T-helper 17 cell (primary cell): Measurements from ENCODE around the gene AIP. TPM values are rescaled to one million over a fixed set of nuclear protein-coding genes. Genes with fewer than 3 reads are reported as not detected.
"Not testable (repeated sequence)": the region's sequence is repeated elsewhere in the genome, so short reads cannot be mapped to it uniquely, and the experiment has no call there.

Source experiments
- ATAC-seq: fragments of 150-1000 bp; cut with Tn5 transposase; 2 replicates; pipeline ENCODE4 v1.10.0; 2021; ENCODE audit warnings: mild to moderate bottlenecking, moderate library complexity
- DNase-seq, 3 donors: peaks; one replicate each; pipeline versions ENCODE4 v3.0.0 to v3.0.0-alpha.2; 2020 to 2021
- H3K9me3 ChIP-seq: one replicate; pipeline ENCODE4 v1.7.0; 2013; ENCODE audit warnings: low read length, mild to moderate bottlenecking; ENCODE audit not compliant: control insufficient read depth, poor library complexity, severe bottlenecking
- H3K27ac Mint-ChIP-seq: one replicate; pipeline ENCODE4 v1.8.0; 2022; ENCODE audit warnings: mild to moderate bottlenecking, moderate library complexity, mixed read lengths
- H3K27me3 Mint-ChIP-seq: one replicate; pipeline ENCODE4 v1.8.0; 2022; ENCODE audit warnings: mixed read lengths
- H3K36me3 Mint-ChIP-seq: one replicate; pipeline ENCODE4 v1.8.0; 2022; ENCODE audit warnings: low read depth, mixed read lengths
- H3K4me1 Mint-ChIP-seq: one replicate; pipeline ENCODE4 v1.8.0; 2022; ENCODE audit warnings: mild to moderate bottlenecking, mixed read lengths
- H3K4me3 Mint-ChIP-seq: one replicate; pipeline ENCODE4 v1.8.0; 2022; ENCODE audit warnings: mild to moderate bottlenecking, moderate library complexity, mixed read lengths
- total RNA-seq, 4 donors: library from RNA in 2 of 4; stranded (reverse) in 2 of 4; gene quantifications; one replicate each; pipeline ENCODE4 v1.2.3 and lab custom pipeline; 2022 to 2026

The AIP gene
- total RNA-seq, 2 donors from 2014 or later, result 98.3 to 109 TPM

DNA sequence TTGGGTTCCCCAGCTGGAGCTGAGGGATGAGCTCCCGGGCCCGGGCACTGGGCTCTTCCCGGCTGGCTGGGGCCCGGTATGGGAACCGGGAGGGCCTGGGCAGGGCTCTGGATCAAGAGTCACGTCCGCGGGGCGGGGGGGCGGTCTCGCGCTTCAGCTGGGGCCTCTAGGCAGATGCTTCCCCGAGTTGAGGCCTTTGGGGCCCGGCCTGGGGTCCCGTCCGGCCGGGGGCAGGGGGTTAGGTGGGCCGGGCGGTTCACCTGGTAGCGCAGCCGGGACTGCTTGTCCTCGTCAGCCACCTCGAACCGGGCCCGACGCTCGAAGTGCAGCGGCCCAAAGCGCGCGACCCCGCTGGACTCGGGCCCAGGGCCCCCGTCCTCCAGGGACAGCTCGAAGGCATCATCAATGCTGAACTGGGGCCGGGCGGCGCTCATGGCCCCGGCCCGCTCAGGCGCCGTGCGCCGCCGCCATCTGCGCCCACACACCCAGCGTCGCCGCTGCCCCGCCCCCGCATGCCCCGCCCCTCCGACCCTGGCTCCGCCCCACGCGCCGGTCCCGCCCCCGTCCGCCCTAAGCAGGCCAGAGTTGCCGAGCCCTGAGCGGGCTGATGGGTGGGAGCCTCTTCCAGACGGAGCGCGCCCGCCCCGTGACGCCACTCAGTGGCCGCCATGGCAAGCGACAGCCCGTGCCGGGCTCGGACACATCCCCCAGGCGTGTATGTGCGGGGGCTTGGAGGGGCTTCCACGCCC lies 13.9 kb upstream of the AIP start, which contains the start of gene TMEM134:
Gene TMEM134 (minus strand): TSS at position 493 of the 749 bp plus-strand sequence. CDS start 59 bp downstream, at position 434.
- H3K4me3 Mint-ChIP-seq, result peak within 1 kb of the TSS; percentile 92
- ATAC-seq, result peak; percentile 82

DNA sequence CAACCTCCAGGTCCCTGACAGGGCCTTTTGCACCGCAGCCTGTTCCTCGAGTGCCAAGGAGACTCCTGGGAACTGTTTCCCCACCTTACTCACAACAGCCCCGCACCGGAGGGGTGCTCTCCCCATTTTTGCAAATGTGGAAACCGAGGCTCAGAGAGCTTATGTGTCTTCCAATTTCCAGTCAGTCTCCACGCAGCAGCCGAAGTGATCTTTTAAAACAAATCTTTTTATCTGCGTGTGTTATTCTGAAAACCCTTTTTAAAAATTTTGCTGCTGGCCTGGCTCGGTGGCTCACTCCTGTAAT lies 13.4 kb upstream of the AIP start:
- ATAC-seq, result no peak
- Mint-ChIP-seq H3K27me3 (no peaks in the 10 kb centered on the region), H3K4me3 (peak overlapping the region; percentile 92), H3K36me3 (no peaks in the 10 kb centered on the region), H3K4me1 (peaks cover 18% of the 10 kb centered on the region), H3K27ac (peak overlapping the region; percentile 93)
- DNase-seq, result no peak
- no peaks in the 10 kb centered on the region for H3K9me3 ChIP-seq

More for the DNA sequence above, 13.9 kb upstream of the AIP start, which contains the start of gene TMEM134:
- no peaks in the 10 kb centered on the region for H3K27me3 Mint-ChIP-seq
- H3K4me1 Mint-ChIP-seq, result peaks cover 20% of the 10 kb centered on the region
- no peaks in the 10 kb centered on the region for H3K36me3 Mint-ChIP-seq
- DNase-seq, result peak; percentile 87 to 89 (median 89)
- peak within 1 kb of the TSS; percentile 93 for H3K27ac Mint-ChIP-seq
- H3K9me3 ChIP-seq, result no peaks in the 10 kb centered on the region

DNA sequence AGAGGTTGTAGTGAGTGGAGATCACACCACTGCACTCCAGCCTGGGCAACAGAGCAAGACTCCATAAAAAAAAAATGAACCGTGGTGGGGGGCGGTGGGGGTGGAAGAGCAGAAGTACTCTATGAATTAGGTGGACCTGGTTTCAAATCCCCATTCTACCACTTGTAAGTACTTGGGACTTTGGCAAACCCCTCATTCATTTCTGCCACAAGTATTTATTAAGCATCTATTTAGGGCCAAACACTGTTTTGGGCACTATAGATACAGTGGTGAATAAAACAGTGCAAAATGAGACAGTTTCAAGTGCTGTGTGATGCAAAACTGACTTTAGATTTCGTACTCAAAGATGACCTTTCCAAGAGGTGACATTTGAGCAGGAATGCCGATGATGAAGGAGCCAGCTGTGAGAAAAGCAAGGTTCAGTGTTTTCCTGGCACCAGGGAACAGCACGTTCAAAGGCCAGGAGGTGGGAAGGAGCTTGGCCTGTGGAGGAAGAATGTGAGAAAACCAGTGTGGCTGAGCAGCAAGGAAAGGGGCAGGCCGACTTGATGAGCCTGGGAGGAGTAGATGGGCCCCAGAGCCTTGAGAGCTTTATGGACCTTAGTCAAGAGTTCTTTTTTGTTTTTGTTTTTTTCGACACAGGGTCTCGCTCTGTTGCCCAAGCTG lies 12.4 kb upstream of the AIP start:
- Mint-ChIP-seq H3K4me1 (peaks cover 11% of the 10 kb centered on the region), H3K4me3 (no peak overlapping the region), H3K27me3 (no peaks in the 10 kb centered on the region), H3K27ac (peak overlapping the region; percentile 93), H3K36me3 (no peaks in the 10 kb centered on the region)
- DNase-seq (no peak), ATAC-seq (no peak)
- H3K9me3 ChIP-seq, result no peaks in the 10 kb centered on the region

DNA sequence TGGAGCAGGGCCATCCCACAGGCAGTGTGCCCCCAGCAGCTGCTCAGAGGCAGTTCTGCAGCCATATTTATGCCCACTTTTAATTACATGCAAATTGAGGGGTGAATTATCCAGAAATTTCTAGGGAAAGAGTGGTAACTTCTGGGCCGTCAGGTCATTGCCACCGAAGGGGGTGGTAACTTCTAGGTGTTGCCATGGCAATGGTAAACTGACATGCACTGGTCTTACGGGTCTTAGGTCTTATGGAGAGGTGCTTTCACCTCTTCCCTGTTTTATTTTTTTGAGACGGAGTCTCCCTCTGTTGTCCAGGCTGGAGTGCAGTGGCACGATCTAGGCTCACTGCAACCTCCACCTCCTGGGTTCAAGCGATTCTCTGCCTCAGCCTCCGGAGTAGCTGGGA lies 9.9 kb upstream of the AIP start:
- H3K9me3 ChIP-seq, result no peaks in the 10 kb centered on the region
- peaks cover 4% of the 10 kb centered on the region for H3K4me1 Mint-ChIP-seq
- no peak overlapping the region for H3K27ac Mint-ChIP-seq
- ATAC-seq, result no peak
- H3K27me3 Mint-ChIP-seq, result no peaks in the 10 kb centered on the region
- no peak overlapping the region for H3K4me3 Mint-ChIP-seq
- H3K36me3 Mint-ChIP-seq, result no peaks in the 10 kb centered on the region
- no peak for DNase-seq

DNA sequence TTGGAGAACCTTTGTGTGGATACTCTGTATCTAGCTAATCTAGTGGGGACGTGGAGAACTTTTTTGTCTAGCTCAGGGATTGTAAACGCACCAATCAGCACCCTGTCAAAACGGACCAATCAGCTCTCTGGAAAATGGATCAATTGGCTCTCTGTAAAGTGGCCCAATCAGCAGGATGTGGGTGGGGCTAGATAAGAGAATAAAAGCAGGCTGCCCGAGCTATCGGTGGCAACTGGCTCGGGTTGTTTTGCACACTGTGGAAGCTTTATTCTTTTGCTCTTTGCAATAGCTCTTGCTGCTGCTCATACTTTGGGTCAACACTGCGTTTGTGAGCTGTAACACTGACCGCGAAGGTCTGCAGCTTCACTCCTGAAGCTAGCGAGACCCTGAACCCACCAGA lies 6.1 kb upstream of the AIP start:
- DNase-seq, H3K9me3 ChIP-seq, H3K4me3 Mint-ChIP-seq, ATAC-seq, H3K36me3 Mint-ChIP-seq, H3K27me3 Mint-ChIP-seq, H3K4me1 Mint-ChIP-seq, H3K27ac Mint-ChIP-seq: not testable (repeated sequence)

DNA sequence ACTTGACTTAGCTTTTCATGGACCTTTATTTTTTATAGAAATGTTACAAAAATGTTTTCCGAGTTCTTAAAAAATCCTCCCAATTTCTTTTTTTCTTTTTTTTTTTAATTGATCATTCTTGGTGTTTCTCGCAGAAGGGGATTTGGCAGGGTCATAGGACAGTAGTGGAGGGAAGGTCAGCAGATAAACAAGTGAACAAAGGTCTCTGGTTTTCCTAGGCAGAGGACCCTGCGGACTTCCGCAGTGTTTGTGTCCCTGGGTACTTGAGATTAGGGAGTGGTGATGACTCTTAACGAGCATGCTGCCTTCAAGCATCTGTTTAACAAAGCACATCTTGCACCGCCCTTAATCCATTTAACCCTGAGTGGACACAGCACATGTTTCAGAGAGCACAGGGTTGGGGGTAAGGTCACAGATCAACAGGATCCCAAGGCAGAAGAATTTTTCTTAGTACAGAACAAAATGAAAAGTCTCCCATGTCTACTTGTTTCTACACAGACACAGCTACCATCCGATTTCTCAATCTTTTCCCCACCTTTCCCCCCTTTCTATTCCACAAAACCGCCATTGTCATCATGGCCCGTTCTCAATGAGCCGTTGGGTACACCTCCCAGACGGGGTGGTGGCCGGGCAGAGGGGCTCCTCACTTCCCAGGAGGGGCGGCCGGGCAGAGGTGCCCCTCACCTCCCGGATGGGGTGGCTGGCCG lies 5.3 kb upstream of the AIP start:
- H3K36me3 Mint-ChIP-seq, H3K9me3 ChIP-seq, ATAC-seq, H3K4me3 Mint-ChIP-seq, H3K27me3 Mint-ChIP-seq, H3K27ac Mint-ChIP-seq, H3K4me1 Mint-ChIP-seq, DNase-seq: not testable (repeated sequence)

DNA sequence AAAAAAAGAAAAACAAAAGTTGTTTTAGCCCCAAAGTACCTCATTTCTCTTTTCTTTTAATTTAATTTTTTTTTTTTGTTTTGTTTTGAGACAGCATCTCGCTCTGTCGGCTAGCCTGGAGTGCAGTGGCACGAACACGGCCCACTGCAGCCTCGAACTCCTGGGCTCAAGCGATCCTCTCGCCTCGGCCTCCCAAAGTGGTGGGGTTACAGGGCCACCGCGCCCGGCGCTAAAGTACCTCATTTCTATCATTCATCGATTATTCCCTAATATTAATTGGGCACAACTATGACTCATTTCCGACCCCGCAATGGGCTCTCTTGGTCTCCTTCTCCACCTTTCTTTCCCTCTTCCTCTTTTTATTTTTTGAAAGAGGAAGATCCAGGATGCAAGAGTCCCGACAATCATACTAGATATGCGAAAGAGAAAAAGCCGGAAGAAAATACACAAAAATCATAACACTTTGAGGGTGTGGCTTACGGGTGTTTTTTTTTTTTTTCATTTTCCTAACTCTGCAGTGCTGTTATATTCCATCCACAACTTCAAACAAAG lies 475 bp upstream of the AIP start:
- H3K9me3 ChIP-seq, result no peaks in the 10 kb centered on the region
- H3K4me3 Mint-ChIP-seq, result peak overlapping the region; percentile 96
- DNase-seq, result no peak
- H3K4me1 Mint-ChIP-seq, result peaks cover 44% of the 10 kb centered on the region
- H3K27ac Mint-ChIP-seq, result peak overlapping the region; percentile 99
- no peaks in the 10 kb centered on the region for H3K27me3 Mint-ChIP-seq
- ATAC-seq, result peak; percentile 16
- H3K36me3 Mint-ChIP-seq, result peaks cover 2% of the 10 kb centered on the region

DNA sequence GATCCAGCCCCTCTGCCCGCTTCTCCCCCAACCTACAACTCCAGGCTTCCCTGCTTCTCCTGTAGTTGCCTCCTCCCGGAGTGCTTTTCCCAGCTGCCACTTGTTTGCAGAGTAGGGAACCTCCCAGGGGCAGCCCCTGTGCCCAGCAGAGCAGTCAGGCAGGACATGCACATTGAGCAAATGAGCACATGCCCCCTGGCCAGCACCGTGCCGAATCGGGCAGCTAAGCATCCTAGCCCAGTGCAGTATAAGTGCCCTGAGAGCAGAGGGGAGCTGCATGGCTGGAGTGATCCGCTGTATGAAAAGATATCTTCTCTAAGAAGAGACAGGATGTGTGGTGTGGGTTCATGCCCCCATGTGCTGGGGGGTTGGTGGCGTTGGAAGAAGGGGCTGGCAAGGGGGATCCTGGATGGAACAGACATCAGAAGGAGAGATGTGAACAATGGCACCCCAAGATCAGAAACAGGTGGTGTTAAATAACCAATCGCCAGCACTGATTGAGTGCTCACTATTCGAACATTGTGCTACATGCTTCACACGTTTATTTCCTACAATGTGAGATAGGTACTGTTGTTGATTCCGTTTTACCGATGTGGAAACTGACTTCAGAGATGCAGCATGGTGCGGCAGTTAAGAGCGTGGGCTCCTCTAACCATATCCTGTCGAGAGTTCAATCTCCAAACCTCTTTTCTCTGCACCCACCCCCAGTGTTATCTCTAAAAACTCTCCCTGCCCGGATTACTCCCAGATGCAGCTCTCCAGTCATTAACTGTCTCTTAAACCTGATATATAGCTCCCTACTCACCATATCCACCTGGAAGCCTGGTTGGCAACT lies 1.2 kb downstream of the AIP start:
- H3K27me3 Mint-ChIP-seq, result no peaks in the 10 kb centered on the region
- ATAC-seq, result peak; percentile 38
- peaks cover 57% of the 10 kb centered on the region for H3K4me1 Mint-ChIP-seq
- peaks cover 7% of the 10 kb centered on the region for H3K36me3 Mint-ChIP-seq
- H3K27ac Mint-ChIP-seq, result peak overlapping the region; percentile 99
- H3K4me3 Mint-ChIP-seq, result peak overlapping the region; percentile 96
- no peaks in the 10 kb centered on the region for H3K9me3 ChIP-seq
- DNase-seq, result peak in 1 of 3 donors; percentile 34

DNA sequence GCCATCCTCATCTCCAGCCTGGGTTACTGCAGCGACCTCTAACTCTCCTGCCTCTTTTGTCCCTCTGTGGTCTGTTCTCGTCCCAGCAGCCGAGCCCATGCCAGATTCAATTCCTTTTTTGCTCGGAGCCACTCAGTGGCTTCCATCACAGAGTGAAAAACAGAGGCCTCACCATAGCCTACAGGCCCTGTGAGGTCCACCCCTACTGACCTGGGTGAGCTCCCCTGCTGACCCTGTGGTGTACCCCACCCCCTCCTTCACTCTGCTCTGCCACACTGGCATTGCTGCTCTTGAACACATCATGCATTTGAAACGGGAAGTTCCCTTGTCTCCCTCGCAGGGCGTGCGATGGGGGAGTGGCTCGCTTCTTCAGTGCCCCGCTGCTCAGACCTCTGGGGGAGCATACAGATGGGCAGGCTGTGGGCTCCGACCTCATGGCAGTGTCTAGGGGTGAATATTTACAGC lies 2.1 kb downstream of the AIP start:
- ATAC-seq (peak; percentile 30), DNase-seq (peak in 2 of 3 donors; percentile 44 to 53)
- H3K27me3 Mint-ChIP-seq, result no peaks in the 10 kb centered on the region
- H3K36me3 Mint-ChIP-seq, result peaks cover 7% of the 10 kb centered on the region
- H3K9me3 ChIP-seq, result no peaks in the 10 kb centered on the region
- peaks cover 57% of the 10 kb centered on the region for H3K4me1 Mint-ChIP-seq
- peak overlapping the region; percentile 99 for H3K27ac Mint-ChIP-seq
- H3K4me3 Mint-ChIP-seq, result peak overlapping the region; percentile 96

DNA sequence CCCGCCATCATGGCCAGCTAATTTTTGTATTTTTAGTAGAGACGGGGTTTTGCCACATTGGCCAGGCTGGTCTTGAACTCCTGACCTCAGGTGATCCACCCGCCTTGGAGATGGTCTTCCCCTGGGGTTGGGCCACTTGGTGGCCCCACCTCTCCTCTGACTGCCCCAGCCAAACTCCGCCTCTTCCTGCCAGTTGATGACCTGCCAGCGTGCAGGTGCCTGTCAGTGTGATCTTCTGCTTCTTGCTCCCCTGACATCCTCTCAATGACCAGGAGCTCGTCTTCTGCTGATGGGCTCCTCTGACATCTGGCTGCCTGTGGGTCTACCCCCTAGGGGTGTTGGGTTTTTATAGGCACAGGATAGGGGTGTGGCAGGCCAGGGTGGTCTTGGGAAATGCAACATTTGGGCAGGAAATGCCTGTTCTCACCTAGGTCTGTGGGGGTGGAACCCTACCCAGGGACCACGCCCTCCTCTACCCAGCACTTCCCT lies 3.1 kb downstream of the AIP start:
- peak overlapping the region; percentile 99 for H3K27ac Mint-ChIP-seq
- peak overlapping the region; percentile 96 for H3K4me3 Mint-ChIP-seq
- H3K9me3 ChIP-seq, ATAC-seq, H3K27me3 Mint-ChIP-seq, DNase-seq, H3K36me3 Mint-ChIP-seq: not testable (repeated sequence)
- H3K4me1 Mint-ChIP-seq, result peaks cover 61% of the 10 kb centered on the region

DNA sequence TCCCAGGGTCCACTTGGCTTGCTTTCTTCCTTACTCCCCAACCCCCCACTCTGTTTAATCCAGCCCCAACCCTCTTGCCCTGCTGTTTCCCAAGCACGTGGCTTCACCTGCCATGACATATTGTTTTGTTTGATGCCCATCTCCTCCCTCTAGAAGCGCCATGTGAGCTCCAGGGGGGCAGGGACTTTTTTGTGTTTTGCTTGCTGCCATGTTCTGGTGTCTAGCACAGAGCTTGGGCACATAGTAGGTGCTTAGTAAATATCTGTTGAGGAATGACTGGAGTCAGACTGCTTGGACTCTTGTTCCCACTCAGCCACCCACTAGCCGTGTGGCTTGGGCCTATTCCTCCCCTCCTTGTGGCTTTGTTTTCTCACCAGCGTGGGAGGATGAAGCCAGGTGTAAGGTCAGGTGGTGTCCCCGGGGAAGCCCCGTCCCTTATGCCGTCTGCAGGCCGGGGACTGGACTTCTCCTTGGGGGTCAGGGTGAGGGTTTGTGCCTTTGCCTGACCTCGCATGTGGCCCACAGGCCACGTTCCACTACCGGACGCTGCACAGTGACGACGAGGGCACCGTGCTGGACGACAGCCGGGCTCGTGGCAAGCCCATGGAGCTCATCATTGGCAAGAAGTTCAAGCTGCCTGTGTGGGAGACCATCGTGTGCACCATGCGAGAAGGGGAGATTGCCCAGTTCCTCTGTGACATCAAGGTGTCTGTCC lies 3.8 kb downstream of the AIP start:
- H3K27me3 Mint-ChIP-seq, result no peaks in the 10 kb centered on the region
- H3K9me3 ChIP-seq, result no peaks in the 10 kb centered on the region
- peaks cover 63% of the 10 kb centered on the region for H3K4me1 Mint-ChIP-seq
- H3K4me3 Mint-ChIP-seq, result peak overlapping the region; percentile 96
- ATAC-seq (no peak), DNase-seq (no peak)
- H3K36me3 Mint-ChIP-seq, result peaks cover 7% of the 10 kb centered on the region
- peak overlapping the region; percentile 99 for H3K27ac Mint-ChIP-seq
